Measurements from ENCODE around the gene STRC.

GRCh38 chr15:43550527-43551363, 67.9 kb downstream of the STRC start:
- TF ChIP-seq POLR2A (IDR thresholded peaks at IDR 0.05), result no peak
- TF ChIP-seq, protein P1, sequence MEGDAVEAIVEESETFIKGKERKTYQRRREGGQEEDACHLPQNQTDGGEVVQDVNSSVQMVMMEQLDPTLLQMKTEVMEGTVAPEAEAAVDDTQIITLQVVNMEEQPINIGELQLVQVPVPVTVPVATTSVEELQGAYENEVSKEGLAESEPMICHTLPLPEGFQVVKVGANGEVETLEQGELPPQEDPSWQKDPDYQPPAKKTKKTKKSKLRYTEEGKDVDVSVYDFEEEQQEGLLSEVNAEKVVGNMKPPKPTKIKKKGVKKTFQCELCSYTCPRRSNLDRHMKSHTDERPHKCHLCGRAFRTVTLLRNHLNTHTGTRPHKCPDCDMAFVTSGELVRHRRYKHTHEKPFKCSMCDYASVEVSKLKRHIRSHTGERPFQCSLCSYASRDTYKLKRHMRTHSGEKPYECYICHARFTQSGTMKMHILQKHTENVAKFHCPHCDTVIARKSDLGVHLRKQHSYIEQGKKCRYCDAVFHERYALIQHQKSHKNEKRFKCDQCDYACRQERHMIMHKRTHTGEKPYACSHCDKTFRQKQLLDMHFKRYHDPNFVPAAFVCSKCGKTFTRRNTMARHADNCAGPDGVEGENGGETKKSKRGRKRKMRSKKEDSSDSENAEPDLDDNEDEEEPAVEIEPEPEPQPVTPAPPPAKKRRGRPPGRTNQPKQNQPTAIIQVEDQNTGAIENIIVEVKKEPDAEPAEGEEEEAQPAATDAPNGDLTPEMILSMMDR (IDR thresholded peaks at IDR 0.05), result no peak

Data from stomach (tissue), 4 donors.